Hematopoietic multipotent progenitor cell treated with erythropoietin and hydrocortisone succinate and interleukin-3 and kit ligand, for 4 days (in vitro differentiated cells): Measurements from ENCODE around the gene PCMT1.

Experiments
- DNase-seq: peaks from one replicate; pipeline ENCODE4 v3.0.0-alpha.2; 2015

Gene PCMT1

GRCh38 chr6:149856256-149856994, 106.9 kb downstream of the PCMT1 start:
- DNase-seq, result no peak

- no peak for DNase-seq
These were observed 108.0 kb downstream of the PCMT1 start for GRCh38 chr6:149857541-149857940.

GRCh38 chr6:149859368-149859767, 109.8 kb downstream of the PCMT1 start:
- no peak for DNase-seq

- no peak for DNase-seq
These were observed 110.4 kb downstream of the PCMT1 start for GRCh38 chr6:149859938-149860337.

GRCh38 chr6:149860513-149860833, 110.9 kb downstream of the PCMT1 start:
- DNase-seq, result no peak
